Head of caudate nucleus (tissue), 42 donors: ENCODE data around the gene MYOCOS.
"Not testable (repeated sequence)": the region's sequence is repeated elsewhere in the genome, so short reads cannot be mapped to it uniquely, and the experiment has no call there.

Source experiments
- DNase-seq, 42 donors: peaks; one replicate each; pipeline versions ENCODE4 v3.0.0 to v3.0.0-alpha.2; 2020 to 2021; ENCODE audit warnings: mixed read lengths in 7 of 42
- intact Hi-C: fragments of 100-400 bp; cut with DNase I; formaldehyde crosslinking; loops from one replicate; pipeline ENCODE4 v1.15.0; 2022

Gene MYOCOS

GRCh38 chr1:171615122-171615906 is 6.7 kb upstream of the MYOCOS start:
- DNase-seq, intact Hi-C loops: not testable (repeated sequence)

GRCh38 chr1:171616586-171616985 is 5.5 kb upstream of the MYOCOS start:
- DNase-seq: no peak
- intact Hi-C loops: no loop called here

DNA sequence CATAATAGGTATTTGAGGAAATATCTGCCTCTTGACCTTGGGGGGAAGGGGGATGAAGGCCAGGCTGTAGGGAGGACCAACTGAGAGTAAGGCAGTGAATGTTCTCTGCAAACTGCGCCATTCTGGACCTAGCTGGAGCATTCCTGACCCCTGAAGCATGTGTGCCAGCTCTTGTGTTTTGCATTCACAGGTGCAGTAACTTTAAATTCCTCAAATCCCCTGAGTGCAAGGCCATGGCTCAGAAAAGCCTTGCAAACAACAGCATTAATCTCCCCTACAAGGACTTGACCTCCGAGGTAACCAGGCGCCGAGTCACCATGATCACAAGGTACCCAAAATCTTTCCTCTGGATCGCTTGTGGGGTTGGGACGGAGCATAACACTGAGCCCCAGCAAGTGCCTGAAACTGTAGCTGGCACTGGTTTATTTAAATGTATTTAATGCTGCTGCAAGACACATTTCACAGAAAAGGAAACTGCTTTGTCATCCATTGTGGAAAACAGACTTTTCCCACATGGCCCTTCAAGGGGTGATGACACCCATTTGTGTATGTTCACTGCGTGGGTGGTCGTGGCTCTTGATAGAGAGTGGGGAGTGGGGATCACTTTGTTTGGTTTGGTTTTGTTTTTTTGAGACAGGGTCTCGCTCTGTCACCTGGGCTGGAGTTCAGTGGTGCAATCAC is 1.7 kb downstream of the MYOCOS start:
- DNase-seq: no peak
- intact Hi-C loops: no loop called here

- intact Hi-C loops: no loop called here
- DNase-seq: no peak
Measured at GRCh38 chr1:171625225-171625624, 3.2 kb downstream of the MYOCOS start.

DNA sequence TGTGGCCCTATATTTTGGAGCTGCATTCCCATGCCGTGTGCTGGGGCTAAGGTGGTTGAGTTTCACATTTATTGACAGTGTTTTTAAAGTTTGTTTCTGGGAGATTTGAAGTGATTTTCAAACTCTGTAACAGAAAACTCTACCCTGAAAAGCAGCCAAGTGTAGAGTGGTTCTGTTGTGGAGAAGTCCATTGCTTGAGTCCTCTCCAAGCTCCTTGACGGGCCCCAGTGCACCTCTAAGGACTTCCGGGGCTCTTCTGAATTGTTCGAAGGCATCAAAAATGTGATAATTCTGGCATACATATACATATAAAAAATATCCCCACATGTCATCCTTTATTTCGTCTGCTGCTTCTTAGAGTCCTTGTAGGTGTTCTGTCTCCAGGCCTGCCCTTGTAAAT is 5.0 kb downstream of the MYOCOS start:
- DNase-seq: no peak
- intact Hi-C loops: no loop called here

DNA sequence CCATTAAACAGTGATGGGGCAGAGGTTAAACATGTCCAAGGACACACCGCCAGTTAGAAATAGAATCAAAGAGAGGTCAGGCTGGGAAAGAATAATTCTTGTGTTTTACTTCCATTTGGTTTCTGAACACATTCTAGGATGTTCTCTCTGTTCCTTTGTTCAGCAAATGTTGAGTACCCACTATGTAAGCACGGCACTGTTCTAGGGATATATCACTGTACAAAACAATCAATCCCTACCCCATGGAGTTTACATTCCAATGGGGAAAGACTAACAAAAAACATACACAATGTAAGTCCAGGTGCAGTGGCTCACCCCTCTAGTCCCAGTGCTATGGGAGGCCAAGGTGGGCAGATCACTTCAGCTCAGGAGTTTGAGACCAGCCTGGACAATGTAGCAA is 6.2 kb downstream of the MYOCOS start:
- no peak for DNase-seq
- intact Hi-C loops: no loop called here

GRCh38 chr1:171635661-171636060 is 13.6 kb downstream of the MYOCOS start:
- no peak for DNase-seq
- intact Hi-C loops: no loop called here

GRCh38 chr1:171636141-171636540 is 14.1 kb downstream of the MYOCOS start:
- intact Hi-C loops: no loop called here
- DNase-seq: no peak

- no peak for DNase-seq
- intact Hi-C loops: no loop called here
Measured at GRCh38 chr1:171637928-171638576, 16.0 kb downstream of the MYOCOS start.

- intact Hi-C loops: no loop called here
- no peak for DNase-seq
Measured at GRCh38 chr1:171640225-171640624, 18.2 kb downstream of the MYOCOS start.

- intact Hi-C loops: no loop called here
Measured at GRCh38 chr1:171641076-171641864, 19.2 kb downstream of the MYOCOS start.

GRCh38 chr1:171642197-171642596 is 20.2 kb downstream of the MYOCOS start:
- DNase-seq: no peak
- intact Hi-C loops: no loop called here

More at GRCh38 chr1:171641076-171641864, 19.2 kb downstream of the MYOCOS start:
- DNase-seq: no peak

DNA sequence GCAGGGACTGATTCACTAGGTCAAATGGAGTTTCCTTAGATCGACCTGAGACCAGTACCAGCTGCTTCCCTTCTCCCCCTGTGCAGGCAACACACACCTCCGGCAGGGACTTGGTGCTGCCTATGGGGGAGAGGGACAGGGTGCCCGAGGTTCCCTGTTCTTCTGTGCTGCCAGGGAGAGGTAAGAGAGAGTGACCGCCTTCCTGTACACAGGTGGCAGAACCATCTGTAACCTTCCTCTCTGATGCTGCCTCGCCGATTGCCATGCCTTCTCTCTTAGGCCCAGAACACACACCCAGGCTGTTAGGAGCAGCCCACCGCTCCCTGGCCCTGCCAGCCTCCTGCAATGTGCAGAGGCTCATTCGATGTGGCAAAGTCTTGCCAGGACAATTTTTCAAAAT is 21.1 kb downstream of the MYOCOS start:
- intact Hi-C loops: no loop called here
- DNase-seq: no peak

GRCh38 chr1:171644805-171645483 is 22.9 kb downstream of the MYOCOS start:
- DNase-seq: peak; percentile 33 to 86 (median 68)
- intact Hi-C loops: no loop called here

DNA sequence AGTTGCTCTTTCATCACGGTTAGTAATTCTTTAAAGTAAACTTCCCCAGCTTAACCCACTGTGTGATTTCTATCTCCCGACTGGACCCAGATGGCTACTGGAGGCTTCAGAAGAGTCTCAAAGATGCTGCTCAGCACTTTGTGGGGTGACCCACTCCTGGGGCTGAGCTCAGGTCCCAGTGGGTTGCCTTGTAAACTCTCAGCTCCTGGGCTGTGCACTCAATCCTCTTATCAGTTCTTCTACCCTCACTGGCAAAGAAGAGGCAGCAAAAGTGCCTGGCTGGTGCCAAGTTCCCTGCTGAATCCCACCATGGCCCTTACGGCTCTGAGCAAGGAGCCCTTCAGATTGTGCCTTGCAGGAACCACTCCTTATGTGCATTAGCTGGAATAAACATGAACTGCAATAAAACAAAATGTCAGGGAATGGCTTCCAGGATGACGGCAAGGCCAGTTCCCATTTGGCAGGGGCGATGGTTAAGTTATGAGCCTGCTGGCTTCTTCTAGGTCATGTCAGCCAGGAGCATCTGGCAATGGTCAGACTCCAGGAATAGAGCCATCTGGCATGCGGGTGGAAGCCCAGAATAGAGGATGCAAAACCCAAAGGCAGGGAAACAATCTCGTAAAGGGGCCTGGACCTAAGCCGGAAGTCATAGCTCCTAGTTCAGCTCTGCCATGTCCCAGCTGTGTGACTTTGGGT is 23.7 kb downstream of the MYOCOS start:
- DNase-seq: peak in 24 of 42 donors; percentile 12 to 57 (median 32)
- intact Hi-C loops: no loop called here

GRCh38 chr1:171646249-171646560 is 24.2 kb downstream of the MYOCOS start:
- intact Hi-C loops: no loop called here
- DNase-seq: no peak

GRCh38 chr1:171652234-171652822 is 30.3 kb downstream of the MYOCOS start, which contains the start of gene MYOC:
Gene MYOC, minus strand, starts transcription at chr1:171652688. Its CDS starts 77 bp downstream, at chr1:171652611.
- DNase-seq: no peak
- intact Hi-C loops: no loop called here

DNA sequence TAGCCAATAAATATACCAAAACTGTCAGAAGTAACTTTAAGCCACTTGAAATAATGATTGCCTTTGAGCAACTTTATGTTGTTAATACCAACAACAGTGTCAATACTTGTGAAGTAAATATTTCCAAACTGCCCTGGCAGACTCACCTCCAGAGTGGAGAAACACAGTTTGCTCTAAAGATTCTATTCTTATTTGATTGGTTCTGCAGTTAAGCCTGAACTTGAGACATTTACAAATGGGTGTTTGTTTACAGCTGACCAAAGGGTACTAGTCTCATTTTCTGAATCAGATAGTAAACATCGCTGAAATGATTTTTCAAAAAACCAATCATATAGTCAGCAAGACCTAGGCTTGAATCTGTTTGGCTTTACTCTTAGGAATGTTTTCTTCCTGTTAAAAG is 31.8 kb downstream of the MYOCOS start:
- intact Hi-C loops: no loop called here
- DNase-seq: no peak
